ENCODE results near the gene AP3D1. TPM values are rescaled to one million over a fixed set of nuclear protein-coding genes. Genes with fewer than 3 reads are reported as not detected.

The AP3D1 gene
- total and polyA plus RNA-seq, 3 donors from 2014 or later, result 134 to 204 (median 201) TPM

DNA sequence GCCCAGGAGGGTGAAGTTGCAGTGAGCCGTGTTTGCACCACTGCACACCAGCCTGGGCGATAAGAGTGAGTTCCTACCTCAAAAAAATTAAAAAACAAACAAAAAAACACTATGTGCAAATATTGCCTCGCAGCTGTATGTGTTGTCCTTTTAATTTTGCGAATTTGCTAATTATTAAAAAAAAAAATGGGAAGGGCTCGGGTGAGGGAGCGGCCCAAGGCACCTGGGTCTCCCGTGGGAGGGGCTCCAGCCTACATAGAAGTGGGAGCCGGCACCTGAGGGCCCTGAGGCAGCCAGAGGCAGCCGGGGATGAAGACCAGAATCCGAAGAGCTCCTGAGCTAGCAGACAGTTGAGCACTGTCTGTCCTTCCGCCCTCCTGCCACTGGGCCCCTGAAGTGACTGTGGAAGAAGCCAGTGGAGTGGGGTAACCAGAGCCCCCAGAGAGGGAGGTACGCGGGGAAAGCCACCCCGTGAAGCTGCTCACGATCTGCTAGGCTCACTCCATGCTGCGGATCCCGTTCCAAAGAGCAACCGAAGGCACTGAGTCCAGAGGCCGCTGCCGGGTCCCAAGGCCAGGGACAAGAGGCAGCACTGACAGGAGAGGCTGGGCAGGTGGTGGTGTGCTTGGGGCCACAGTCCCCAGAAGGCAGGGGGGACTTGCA lies 48.2 kb downstream of the AP3D1 start:
- TF ChIP-seq, protein P1, sequence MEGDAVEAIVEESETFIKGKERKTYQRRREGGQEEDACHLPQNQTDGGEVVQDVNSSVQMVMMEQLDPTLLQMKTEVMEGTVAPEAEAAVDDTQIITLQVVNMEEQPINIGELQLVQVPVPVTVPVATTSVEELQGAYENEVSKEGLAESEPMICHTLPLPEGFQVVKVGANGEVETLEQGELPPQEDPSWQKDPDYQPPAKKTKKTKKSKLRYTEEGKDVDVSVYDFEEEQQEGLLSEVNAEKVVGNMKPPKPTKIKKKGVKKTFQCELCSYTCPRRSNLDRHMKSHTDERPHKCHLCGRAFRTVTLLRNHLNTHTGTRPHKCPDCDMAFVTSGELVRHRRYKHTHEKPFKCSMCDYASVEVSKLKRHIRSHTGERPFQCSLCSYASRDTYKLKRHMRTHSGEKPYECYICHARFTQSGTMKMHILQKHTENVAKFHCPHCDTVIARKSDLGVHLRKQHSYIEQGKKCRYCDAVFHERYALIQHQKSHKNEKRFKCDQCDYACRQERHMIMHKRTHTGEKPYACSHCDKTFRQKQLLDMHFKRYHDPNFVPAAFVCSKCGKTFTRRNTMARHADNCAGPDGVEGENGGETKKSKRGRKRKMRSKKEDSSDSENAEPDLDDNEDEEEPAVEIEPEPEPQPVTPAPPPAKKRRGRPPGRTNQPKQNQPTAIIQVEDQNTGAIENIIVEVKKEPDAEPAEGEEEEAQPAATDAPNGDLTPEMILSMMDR (IDR thresholded peaks at IDR 0.05), result no peak
- TF ChIP-seq POLR2A (IDR thresholded peaks at IDR 0.05), result no peak
- Histone ChIP-seq H3K4me1 (no peaks in the 10 kb centered on the region), H3K36me3 (ENCODE audit: low read depth, missing control alignments) (no peaks in the 10 kb centered on the region), H3K27me3 (no peaks in the 10 kb centered on the region), H3K27ac (no peak overlapping the region), H3K4me3 (no peak overlapping the region), H3K9me3 (no peaks in the 10 kb centered on the region)
- no peak for DNase-seq
- WGBS, 2 donors, result 81 to 84% methylated on average over 16 to 20 of the region's 20 CpGs
- intact Hi-C loops (cut with DNase I; ENCODE audit: low total_unique reads), result no loop called here

- 91% methylated on average over 43 to 45 of the region's 45 CpGs for WGBS, 2 donors
- no peaks in the 10 kb centered on the region for H3K4me1 ChIP-seq
- H3K27ac ChIP-seq, result no peak overlapping the region
- no peaks in the 10 kb centered on the region for H3K36me3 ChIP-seq (ENCODE audit: low read depth, missing control alignments)
- DNase-seq, result no peak
- no peaks in the 10 kb centered on the region for H3K9me3 ChIP-seq
- no peak overlapping the region for H3K4me3 ChIP-seq
- H3K27me3 ChIP-seq, result no peaks in the 10 kb centered on the region
- TF ChIP-seq, protein P1 (IDR thresholded peaks at IDR 0.05), result no peak
- TF ChIP-seq POLR2A (IDR thresholded peaks at IDR 0.05), result no peak
- intact Hi-C loops (cut with DNase I; ENCODE audit: low total_unique reads), result no loop called here
These were observed 49.7 kb downstream of the AP3D1 start for GRCh38 chr19:2101417-2102335.

DNA sequence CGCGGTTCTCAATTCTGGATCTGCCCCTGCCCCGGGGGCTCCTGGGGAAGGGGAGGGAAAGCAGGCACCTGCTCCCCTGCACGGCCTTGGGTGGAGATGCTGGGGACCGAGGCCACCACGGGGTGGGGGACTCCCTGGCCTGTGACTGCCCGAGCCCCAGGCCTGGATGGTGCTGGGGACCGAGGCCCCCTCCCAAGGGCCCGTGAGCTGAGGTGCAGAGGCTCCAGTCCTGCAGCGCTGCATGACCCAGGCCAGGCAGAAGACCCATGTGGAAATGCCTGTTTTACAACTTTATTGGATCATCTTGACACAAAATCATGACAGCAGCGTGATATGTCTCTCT lies 50.7 kb downstream of the AP3D1 start:
- TF ChIP-seq POLR2A (IDR thresholded peaks at IDR 0.05), result no peak
- TF ChIP-seq, protein P1 (IDR thresholded peaks at IDR 0.05), result no peak
- H3K27ac ChIP-seq, result no peak overlapping the region
- no peaks in the 10 kb centered on the region for H3K36me3 ChIP-seq (ENCODE audit: low read depth, missing control alignments)
- intact Hi-C loops (cut with DNase I; ENCODE audit: low total_unique reads), result no loop called here
- H3K27me3 ChIP-seq, result no peaks in the 10 kb centered on the region
- no peaks in the 10 kb centered on the region for H3K4me1 ChIP-seq
- no peak for DNase-seq
- no peaks in the 10 kb centered on the region for H3K9me3 ChIP-seq
- H3K4me3 ChIP-seq, result no peak overlapping the region
- 90 to 100% methylated on average over 4 to 11 of the region's 11 CpGs for WGBS, 2 donors

DNA sequence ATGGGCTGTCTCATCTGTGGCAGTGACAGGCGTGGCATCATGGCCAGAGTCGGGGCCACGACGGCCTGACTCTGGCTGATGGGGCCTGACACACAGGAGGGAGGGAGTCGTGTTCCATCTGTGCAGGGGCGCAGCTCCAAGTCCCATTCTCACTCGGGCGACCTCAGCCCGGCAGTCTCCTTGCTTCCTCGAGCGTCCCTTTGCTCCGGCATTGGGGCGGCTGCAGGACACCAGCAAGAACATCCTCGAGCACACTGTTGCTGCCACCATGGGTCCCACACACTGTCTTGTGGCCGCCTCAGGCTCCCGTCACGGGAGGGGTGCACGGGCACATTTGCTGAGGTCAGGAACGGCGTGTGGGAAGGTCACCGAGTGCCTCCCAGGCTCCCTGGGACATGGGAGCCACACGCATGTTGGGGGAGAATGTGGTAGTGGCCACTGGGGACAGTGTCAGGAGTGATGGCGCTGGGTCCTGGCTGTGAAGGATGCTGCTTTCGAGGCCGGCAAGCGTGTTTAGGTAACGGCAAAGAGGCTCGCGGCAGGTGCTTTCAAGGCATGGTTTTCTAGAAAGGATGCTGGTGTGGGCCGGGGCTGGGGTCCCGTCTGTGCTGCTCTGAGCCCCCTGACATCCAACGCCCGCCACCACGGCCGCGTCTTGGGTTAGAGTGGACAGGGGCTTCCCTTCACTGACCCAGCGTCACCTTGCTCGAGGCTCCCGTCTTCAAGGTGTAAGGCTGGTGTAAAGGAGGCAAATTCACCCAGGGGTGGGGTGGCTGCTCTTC lies 51.2 kb downstream of the AP3D1 start:
- Histone ChIP-seq H3K36me3 (ENCODE audit: low read depth, missing control alignments) (no peaks in the 10 kb centered on the region), H3K9me3 (no peaks in the 10 kb centered on the region), H3K27ac (no peak overlapping the region), H3K4me3 (no peak overlapping the region), H3K4me1 (peaks cover 1% of the 10 kb centered on the region), H3K27me3 (no peaks in the 10 kb centered on the region)
- TF ChIP-seq POLR2A (IDR thresholded peaks at IDR 0.05), result no peak
- TF ChIP-seq, protein P1 (IDR thresholded peaks at IDR 0.05), result no peak
- intact Hi-C loops (cut with DNase I; ENCODE audit: low total_unique reads), result no loop called here
- WGBS, 2 donors, result 87 to 88% methylated on average over 37 to 39 of the region's 39 CpGs
- no peak for DNase-seq
